HepG2 (cell line): ENCODE results near the gene TCF23. TPM values are rescaled to one million over a fixed set of nuclear protein-coding genes. Genes with fewer than 3 reads are reported as not detected.

ENCODE experiments used
- ARID2 ChIP-seq: sonication (generic); formaldehyde crosslinking; IDR thresholded peaks from 2 replicates; pipeline ENCODE4 v1.8.1; 2022; ENCODE audit warnings: mild to moderate bottlenecking, missing genetic modification reagents, borderline replicate concordance
- DR1 ChIP-seq: sonication (generic); formaldehyde crosslinking; IDR thresholded peaks from 2 replicates; pipeline ENCODE4 v1.8.0; 2021; ENCODE audit warnings: mild to moderate bottlenecking, missing genetic modification reagents, inconsistent platforms
- MIER3 ChIP-seq: IDR thresholded peaks from 2 replicates; pipeline ENCODE4 v1.6.1; 2016; ENCODE audit warnings: missing compliant biosample characterization, borderline replicate concordance
- RORA ChIP-seq: sonication (generic); formaldehyde crosslinking; IDR thresholded peaks from 2 replicates; pipeline ENCODE4 v1.5.0; 2020; ENCODE audit warnings: mild to moderate bottlenecking, missing genetic modification reagents, moderate library complexity
- TBP ChIP-seq: sonication (generic); formaldehyde crosslinking; IDR thresholded peaks from 2 replicates; pipeline ENCODE4 v1.5.0; 2020; ENCODE audit warnings: missing genetic modification reagents
- ZBTB33 ChIP-seq: sonication (generic); formaldehyde crosslinking; IDR thresholded peaks from 2 replicates; pipeline ENCODE4 v1.4.0; 2020; ENCODE audit warnings: missing genetic modification reagents
- ZFYVE20 ChIP-seq: sonication (generic); formaldehyde crosslinking; IDR thresholded peaks from 2 replicates; pipeline ENCODE4 v1.8.0; 2023; ENCODE audit warnings: low read depth, mild to moderate bottlenecking, moderate library complexity, missing genetic modification reagents, borderline replicate concordance
- ZNF569 ChIP-seq: sonication (generic); formaldehyde crosslinking; IDR thresholded peaks from 2 replicates; pipeline ENCODE4 v1.5.0; 2020; ENCODE audit warnings: mild to moderate bottlenecking, missing genetic modification reagents, moderate library complexity, borderline replicate concordance
- ZNF850 ChIP-seq: sonication (generic); formaldehyde crosslinking; conservative IDR thresholded peaks from 2 replicates; pipeline ENCODE4 v1.9.0; 2021; ENCODE audit warnings: mild to moderate bottlenecking, missing genetic modification reagents
- polyA plus RNA-seq, 8 experiments: library from polyadenylated mRNA; depleted of rRNA in 3 of 8; stranded (reverse) in 7 of 8; unstranded in 1 of 8; fragments of >200 nt; fragmentation: Illumina TruSeq in 4 of 8; extraction: Trizol in 4 of 8; gene quantifications; 2 replicates each; pipeline versions ENCODE4 v1.2.1 to v1.2.3, GENCODE V29; 2011 to 2016; ENCODE audit warnings: low read depth in 4 of 8, missing spikeins in 1 of 8, mixed read lengths in 1 of 8; ENCODE audit not compliant: insufficient read depth in 1 of 8
- total RNA-seq, 5 experiments: library from RNA; depleted of rRNA; stranded (reverse); fragments of >200 nt; fragmentation: Illumina TruSeq; extraction: Trizol; gene quantifications; 2 replicates each; pipeline ENCODE4 v1.2.3, GENCODE V29; 2016; ENCODE audit warnings: low read depth in 1 of 5
- TF ChIP-seq, protein P1 (sequence below), 2 experiments: fragments of 450-650 bp in 1 of 2; sonication (generic) in 1 of 2; formaldehyde crosslinking in 1 of 2; IDR thresholded peaks; 2 replicates each; pipeline versions ENCODE4 v1.6.1 to v1.8.0; 2016 to 2022; ENCODE audit warnings: antibody characterized with exemption in 1 of 2, mild to moderate bottlenecking in 1 of 2, missing genetic modification reagents in 1 of 2
- TF ChIP-seq, protein P2 (sequence below): sonication (generic); formaldehyde crosslinking; IDR thresholded peaks from 2 replicates; pipeline ENCODE4 v1.4.0; 2020; ENCODE audit warnings: mild to moderate bottlenecking, missing genetic modification reagents
- TF ChIP-seq, protein P3 (sequence below): sonication (generic); formaldehyde crosslinking; IDR thresholded peaks from 2 replicates; pipeline ENCODE4 v1.8.1; 2023; ENCODE audit warnings: mild to moderate bottlenecking, missing genetic modification reagents
- TF ChIP-seq, protein P4 (sequence below): sonication (generic); formaldehyde crosslinking; IDR thresholded peaks from 2 replicates; pipeline ENCODE4 v1.5.1; 2020; ENCODE audit warnings: missing genetic modification reagents, mild to moderate bottlenecking, borderline replicate concordance

The TCF23 gene
- total and polyA plus RNA-seq, 2 of the 13 experiments (the other 11 are each of a cell fraction or from before 2014, with no cell fraction given): 0.02 to 1.4 TPM

- TF ChIP-seq, protein P1, sequence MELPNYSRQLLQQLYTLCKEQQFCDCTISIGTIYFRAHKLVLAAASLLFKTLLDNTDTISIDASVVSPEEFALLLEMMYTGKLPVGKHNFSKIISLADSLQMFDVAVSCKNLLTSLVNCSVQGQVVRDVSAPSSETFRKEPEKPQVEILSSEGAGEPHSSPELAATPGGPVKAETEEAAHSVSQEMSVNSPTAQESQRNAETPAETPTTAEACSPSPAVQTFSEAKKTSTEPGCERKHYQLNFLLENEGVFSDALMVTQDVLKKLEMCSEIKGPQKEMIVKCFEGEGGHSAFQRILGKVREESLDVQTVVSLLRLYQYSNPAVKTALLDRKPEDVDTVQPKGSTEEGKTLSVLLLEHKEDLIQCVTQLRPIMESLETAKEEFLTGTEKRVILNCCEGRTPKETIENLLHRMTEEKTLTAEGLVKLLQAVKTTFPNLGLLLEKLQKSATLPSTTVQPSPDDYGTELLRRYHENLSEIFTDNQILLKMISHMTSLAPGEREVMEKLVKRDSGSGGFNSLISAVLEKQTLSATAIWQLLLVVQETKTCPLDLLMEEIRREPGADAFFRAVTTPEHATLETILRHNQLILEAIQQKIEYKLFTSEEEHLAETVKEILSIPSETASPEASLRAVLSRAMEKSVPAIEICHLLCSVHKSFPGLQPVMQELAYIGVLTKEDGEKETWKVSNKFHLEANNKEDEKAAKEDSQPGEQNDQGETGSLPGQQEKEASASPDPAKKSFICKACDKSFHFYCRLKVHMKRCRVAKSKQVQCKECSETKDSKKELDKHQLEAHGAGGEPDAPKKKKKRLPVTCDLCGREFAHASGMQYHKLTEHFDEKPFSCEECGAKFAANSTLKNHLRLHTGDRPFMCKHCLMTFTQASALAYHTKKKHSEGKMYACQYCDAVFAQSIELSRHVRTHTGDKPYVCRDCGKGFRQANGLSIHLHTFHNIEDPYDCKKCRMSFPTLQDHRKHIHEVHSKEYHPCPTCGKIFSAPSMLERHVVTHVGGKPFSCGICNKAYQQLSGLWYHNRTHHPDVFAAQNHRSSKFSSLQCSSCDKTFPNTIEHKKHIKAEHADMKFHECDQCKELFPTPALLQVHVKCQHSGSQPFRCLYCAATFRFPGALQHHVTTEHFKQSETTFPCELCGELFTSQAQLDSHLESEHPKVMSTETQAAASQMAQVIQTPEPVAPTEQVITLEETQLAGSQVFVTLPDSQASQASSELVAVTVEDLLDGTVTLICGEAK (IDR thresholded peaks at IDR 0.05): no peak
- TF ChIP-seq, protein P1 (CRISPR knock-in tag; IDR thresholded peaks at IDR 0.05): no peak
- TF ChIP-seq ARID2 (CRISPR knock-in tag) (no peak), ZNF569 (CRISPR knock-in tag) (no peak), MIER3 (CRISPR knock-in tag) (no peak; the same call in 1 of the 2 replicates), TBP (CRISPR knock-in tag) (no peak), ZBTB33 (CRISPR knock-in tag) (peak; percentile 88), ZFYVE20 (CRISPR knock-in tag) (peak; percentile 82; the same call in 1 of the 2 replicates), RORA (CRISPR knock-in tag) (no peak), ZNF850 (CRISPR knock-in tag) (no peak), DR1 (CRISPR knock-in tag) (0 out of 2 replicates have a peak, but pooled peaks have one; percentile 14)
- TF ChIP-seq, protein P2, sequence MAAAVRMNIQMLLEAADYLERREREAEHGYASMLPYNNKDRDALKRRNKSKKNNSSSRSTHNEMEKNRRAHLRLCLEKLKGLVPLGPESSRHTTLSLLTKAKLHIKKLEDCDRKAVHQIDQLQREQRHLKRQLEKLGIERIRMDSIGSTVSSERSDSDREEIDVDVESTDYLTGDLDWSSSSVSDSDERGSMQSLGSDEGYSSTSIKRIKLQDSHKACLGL (CRISPR knock-in tag): no peak
- TF ChIP-seq, protein P3, sequence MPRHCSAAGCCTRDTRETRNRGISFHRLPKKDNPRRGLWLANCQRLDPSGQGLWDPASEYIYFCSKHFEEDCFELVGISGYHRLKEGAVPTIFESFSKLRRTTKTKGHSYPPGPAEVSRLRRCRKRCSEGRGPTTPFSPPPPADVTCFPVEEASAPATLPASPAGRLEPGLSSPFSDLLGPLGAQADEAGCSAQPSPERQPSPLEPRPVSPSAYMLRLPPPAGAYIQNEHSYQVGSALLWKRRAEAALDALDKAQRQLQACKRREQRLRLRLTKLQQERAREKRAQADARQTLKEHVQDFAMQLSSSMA: no peak
- TF ChIP-seq, protein P4, sequence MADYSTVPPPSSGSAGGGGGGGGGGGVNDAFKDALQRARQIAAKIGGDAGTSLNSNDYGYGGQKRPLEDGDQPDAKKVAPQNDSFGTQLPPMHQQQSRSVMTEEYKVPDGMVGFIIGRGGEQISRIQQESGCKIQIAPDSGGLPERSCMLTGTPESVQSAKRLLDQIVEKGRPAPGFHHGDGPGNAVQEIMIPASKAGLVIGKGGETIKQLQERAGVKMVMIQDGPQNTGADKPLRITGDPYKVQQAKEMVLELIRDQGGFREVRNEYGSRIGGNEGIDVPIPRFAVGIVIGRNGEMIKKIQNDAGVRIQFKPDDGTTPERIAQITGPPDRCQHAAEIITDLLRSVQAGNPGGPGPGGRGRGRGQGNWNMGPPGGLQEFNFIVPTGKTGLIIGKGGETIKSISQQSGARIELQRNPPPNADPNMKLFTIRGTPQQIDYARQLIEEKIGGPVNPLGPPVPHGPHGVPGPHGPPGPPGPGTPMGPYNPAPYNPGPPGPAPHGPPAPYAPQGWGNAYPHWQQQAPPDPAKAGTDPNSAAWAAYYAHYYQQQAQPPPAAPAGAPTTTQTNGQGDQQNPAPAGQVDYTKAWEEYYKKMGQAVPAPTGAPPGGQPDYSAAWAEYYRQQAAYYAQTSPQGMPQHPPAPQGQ (CRISPR knock-in tag): no peak
These were observed 30.1 kb upstream of the TCF23 start, which contains the start of gene CGREF1 (continued) for GRCh38 chr2:27118525-27119329.
